NT2/D1 (cell line): ENCODE measurements around the gene JAM2.

Experiments used
- DNase-seq: peaks from one replicate; pipeline ENCODE4 v3.0.0-alpha.2; 2011; ENCODE audit warnings: low read depth, low spot score
- H3K27me3 ChIP-seq: 2 replicates; pipeline ENCODE4 v1.6.0; 2011; ENCODE audit warnings: mild to moderate bottlenecking; ENCODE audit not compliant: insufficient read length, insufficient read depth
- H3K36me3 ChIP-seq: 2 replicates; pipeline ENCODE4 v1.6.1; 2011; ENCODE audit warnings: mild to moderate bottlenecking, low read length, mixed read lengths; ENCODE audit not compliant: insufficient read depth, insufficient read length
- H3K4me1 ChIP-seq: 2 replicates; pipeline ENCODE4 v1.5.1; 2011; ENCODE audit not compliant: insufficient read depth, insufficient read length
- H3K4me3 ChIP-seq: 2 replicates; pipeline ENCODE4 v1.5.1; 2011; ENCODE audit warnings: low read depth; ENCODE audit not compliant: insufficient read length
- H3K9ac ChIP-seq: 2 replicates; pipeline ENCODE4 v1.6.0; 2011; ENCODE audit warnings: low read depth; ENCODE audit not compliant: insufficient read length
- H3K9me3 ChIP-seq: 2 replicates; pipeline ENCODE4 v1.5.1; 2011; ENCODE audit warnings: mild to moderate bottlenecking, low read length; ENCODE audit not compliant: insufficient read depth
- SUZ12 ChIP-seq: IDR thresholded peaks from 2 replicates; pipeline ENCODE4 v1.6.1; 2011; ENCODE audit not compliant: insufficient read length, insufficient read depth; ENCODE audit errors: extremely low read depth
- YY1 ChIP-seq: IDR thresholded peaks from 2 replicates; pipeline ENCODE4 v1.6.1; 2011; ENCODE audit not compliant: insufficient read length, insufficient read depth
- ZNF274 ChIP-seq: IDR thresholded peaks from 2 replicates; pipeline ENCODE4 v1.6.1; 2011; ENCODE audit warnings: mild to moderate bottlenecking, low read depth, low read length

JAM2 gene

GRCh38 chr21:25760677-25761076 lies 121.6 kb downstream of the JAM2 start:
- Histone ChIP-seq H3K36me3 (peaks cover 73% of the 10 kb centered on the region), H3K27me3 (no peaks in the 10 kb centered on the region), H3K9ac (no peak overlapping the region), H3K9me3 (no peaks in the 10 kb centered on the region), H3K4me1 (no peaks in the 10 kb centered on the region), H3K4me3 (no peak overlapping the region)
- no peak for DNase-seq
- TF ChIP-seq YY1 (no peak), ZNF274 (no peak), SUZ12 (no peak)

GRCh38 chr21:25764065-25764464 lies 125.0 kb downstream of the JAM2 start:
- Histone ChIP-seq H3K4me1 (no peaks in the 10 kb centered on the region), H3K9me3 (no peaks in the 10 kb centered on the region), H3K27me3 (no peaks in the 10 kb centered on the region), H3K9ac (no peak overlapping the region), H3K4me3 (no peak overlapping the region), H3K36me3 (peaks cover 62% of the 10 kb centered on the region)
- DNase-seq: no peak
- TF ChIP-seq YY1 (no peak), SUZ12 (no peak)
